H1 (cell line): ENCODE data around the gene C1QTNF7. TPM values are rescaled to one million over a fixed set of nuclear protein-coding genes. Genes with fewer than 3 reads are reported as not detected.

Experiments used
- CTCF ChIA-PET: fragments of 300-600 bp; sonication (Branson Sonifier 250); formaldehyde crosslinking; loops from one replicate; lab custom pipeline; 2021; ENCODE audit not compliant: partially characterized antibody; lab: Charles Lee
- POLR2A ChIA-PET: fragments of 300-600 bp; sonication (Branson Sonifier 250); formaldehyde crosslinking; loops from one replicate; lab custom pipeline; 2021; ENCODE audit warnings: inconsistent platforms; ENCODE audit not compliant: partially characterized antibody; lab: Charles Lee
- DNase-seq, 2 experiments: peaks; one replicate each; pipeline versions ENCODE4 v3.0.0 to v3.0.0-alpha.2; 2010 to 2022; ENCODE audit warnings: low spot score in 2 of 2, low read depth in 1 of 2, mixed read lengths in 1 of 2
- FAIRE-seq: peaks from 2 replicates; lab custom pipeline; 2011; peaks lifted over from hg19 to GRCh38; lab: Jason Lieb, UNC
- H2AFZ ChIP-seq: 2 replicates; pipeline ENCODE4 v1.8.1; 2012; ENCODE audit warnings: low read length, inconsistent platforms
- H2AK5ac ChIP-seq: 2 replicates; pipeline ENCODE4 v1.6.1; 2013; ENCODE audit warnings: low read depth, low read length
- H2BK120ac ChIP-seq: replicated peaks from 2 replicates; pipeline ENCODE3; 2013; ENCODE audit warnings: low read depth, low read length, inconsistent platforms
- H2BK12ac ChIP-seq: 2 replicates; pipeline ENCODE4 v1.6.1; 2013; ENCODE audit warnings: low read depth, low read length
- H2BK15ac ChIP-seq: 2 replicates; pipeline ENCODE4 v1.6.1; 2013; ENCODE audit warnings: low read length
- H2BK20ac ChIP-seq: 2 replicates; pipeline ENCODE4 v1.6.1; 2013; ENCODE audit warnings: low read length
- H2BK5ac ChIP-seq: 2 replicates; pipeline ENCODE4 v1.6.1; 2013; ENCODE audit warnings: low read depth, low read length
- H3K14ac ChIP-seq: 2 replicates; pipeline ENCODE4 v1.6.1; 2013; ENCODE audit warnings: inconsistent platforms; ENCODE audit not compliant: insufficient read length
- H3K18ac ChIP-seq: 2 replicates; pipeline ENCODE4 v1.6.1; 2013; ENCODE audit warnings: low read length; ENCODE audit errors: extremely low read depth
- H3K23ac ChIP-seq: 2 replicates; pipeline ENCODE4 v1.6.1; 2013; ENCODE audit warnings: inconsistent platforms; ENCODE audit not compliant: insufficient read length
- H3K23me2 ChIP-seq: 2 replicates; pipeline ENCODE4 v1.6.1; 2013; ENCODE audit warnings: low read depth, low read length
- H3K27ac ChIP-seq: 2 replicates; pipeline ENCODE4 v1.6.1; 2011; ENCODE audit warnings: low read depth, low read length, inconsistent platforms
- H3K27me3 ChIP-seq, 4 experiments: replicated peaks in 1 of 4; 1 replicate in 1 of 4; 2 replicates in 3 of 4; pipeline versions ENCODE4 v1.6.1 to v1.8.1; 2011 to 2013; ENCODE audit warnings: low read length in 3 of 4, mild to moderate bottlenecking in 3 of 4, inconsistent platforms in 2 of 4, mixed read lengths in 2 of 4, moderate library complexity in 1 of 4; ENCODE audit not compliant: control insufficient read depth in 3 of 4, insufficient read depth in 3 of 4; ENCODE audit errors: extremely low read depth in 1 of 4
- H3K36me3 ChIP-seq, 4 experiments: 2 replicates each; pipeline versions ENCODE4 v1.6.1 to v1.8.1; 2011 to 2013; ENCODE audit warnings: mild to moderate bottlenecking in 4 of 4, low read length in 3 of 4, moderate library complexity in 2 of 4, control low read depth in 1 of 4, inconsistent platforms in 1 of 4; ENCODE audit not compliant: insufficient read depth in 4 of 4, control insufficient read depth in 2 of 4
- H3K4ac ChIP-seq: replicated peaks from 2 replicates; pipeline ENCODE3; 2013; ENCODE audit warnings: low read length, low read depth, mixed read lengths, inconsistent platforms; ENCODE audit not compliant: insufficient read length
- H3K4me1 ChIP-seq, 4 experiments: replicated peaks in 1 of 4; 1 replicate in 1 of 4; 2 replicates in 3 of 4; pipeline versions ENCODE4 v1.6.1 to v1.8.1; 2011 to 2013; ENCODE audit warnings: low read length in 3 of 4, inconsistent platforms in 2 of 4, mixed read lengths in 1 of 4; ENCODE audit not compliant: insufficient read depth in 4 of 4, control insufficient read depth in 3 of 4
- H3K4me2 ChIP-seq, 2 experiments: 2 replicates each; pipeline versions ENCODE4 v1.6.1 to v1.8.1; 2011 to 2013; ENCODE audit warnings: low read depth in 2 of 2, low read length in 2 of 2, control low read depth in 1 of 2, inconsistent platforms in 1 of 2, mild to moderate bottlenecking in 1 of 2; ENCODE audit not compliant: insufficient read depth in 1 of 2
- H3K4me3 ChIP-seq, 4 experiments: fragments of 200-600, 300-600 bp in 1 of 4; sonication (generic), shearing (Covaris generic), sonication (Bioruptor Twin) in 1 of 4; 2 replicates each; pipeline versions ENCODE4 v1.5.1 to v1.8.1; 2011 to 2016; ENCODE audit warnings: low read length in 4 of 4, low read depth in 3 of 4, control low read depth in 2 of 4, inconsistent platforms in 2 of 4, mild to moderate bottlenecking in 2 of 4, mixed read lengths in 1 of 4, moderate library complexity in 1 of 4; ENCODE audit not compliant: insufficient read depth in 2 of 4; ENCODE audit errors: extremely low read depth in 1 of 4
- H3K56ac ChIP-seq: replicated peaks from 2 replicates; pipeline ENCODE3; 2013; ENCODE audit warnings: low read depth, mild to moderate bottlenecking, mixed read lengths, low read length, inconsistent platforms; ENCODE audit not compliant: insufficient read length
- H3K79me1 ChIP-seq: 2 replicates; pipeline ENCODE4 v1.6.1; 2013; ENCODE audit warnings: low read depth, low read length, control low read depth
- H3K79me2 ChIP-seq, 2 experiments: 2 replicates each; pipeline versions ENCODE4 v1.6.1 to v1.8.1; 2012 to 2013; ENCODE audit warnings: low read length in 2 of 2, mild to moderate bottlenecking in 2 of 2, inconsistent platforms in 1 of 2; ENCODE audit not compliant: insufficient read depth in 2 of 2, control insufficient read depth in 1 of 2
- H3K9ac ChIP-seq, 4 experiments: replicated peaks in 1 of 4; 1 replicate in 1 of 4; 2 replicates in 3 of 4; pipeline versions ENCODE4 v1.6.1 to v1.8.1; 2011 to 2013; ENCODE audit warnings: low read depth in 3 of 4, low read length in 3 of 4, control low read depth in 2 of 4, mild to moderate bottlenecking in 2 of 4, moderate library complexity in 2 of 4, inconsistent platforms in 1 of 4; ENCODE audit errors: extremely low read depth in 1 of 4
- H3K9me3 ChIP-seq, 2 experiments: 2 replicates each; pipeline versions ENCODE4 v1.6.1 to v1.8.1; 2012 to 2013; ENCODE audit warnings: mild to moderate bottlenecking in 2 of 2, moderate library complexity in 2 of 2, control low read depth in 1 of 2, inconsistent platforms in 1 of 2, low read depth in 1 of 2, low read length in 1 of 2, mixed read lengths in 1 of 2; ENCODE audit not compliant: insufficient read depth in 2 of 2
- H4K20me1 ChIP-seq, 2 experiments: replicated peaks in 1 of 2; 2 replicates each; pipeline versions ENCODE3 to v1.8.1; 2011 to 2013; ENCODE audit warnings: inconsistent platforms in 2 of 2, low read length in 2 of 2, mild to moderate bottlenecking in 1 of 2; ENCODE audit not compliant: insufficient read depth in 2 of 2, control insufficient read depth in 1 of 2
- H4K5ac ChIP-seq: 2 replicates; pipeline ENCODE4 v1.6.1; 2013; ENCODE audit warnings: low read length, low read depth, mixed read lengths, inconsistent platforms; ENCODE audit not compliant: insufficient read length
- H4K8ac ChIP-seq: 2 replicates; pipeline ENCODE4 v1.8.0; 2013; ENCODE audit warnings: mild to moderate bottlenecking, moderate library complexity, low read length, inconsistent platforms; ENCODE audit not compliant: insufficient read depth; ENCODE audit errors: extremely low read depth
- H4K91ac ChIP-seq: replicated peaks from 2 replicates; pipeline ENCODE3; 2013; ENCODE audit warnings: low read length, mixed read lengths, inconsistent platforms; ENCODE audit not compliant: insufficient read length
- CHD2 ChIP-seq: IDR thresholded peaks from 2 replicates; pipeline ENCODE4 v1.6.1; 2012; ENCODE audit warnings: low read length, improper control_type of control experiment
- CREB1 ChIP-seq: IDR thresholded peaks from 2 replicates; pipeline ENCODE4 v1.6.1; 2012; ENCODE audit warnings: inconsistent platforms
- GABPA ChIP-seq: IDR thresholded peaks from 2 replicates; pipeline ENCODE4 v1.6.1; 2011; ENCODE audit warnings: mild to moderate bottlenecking, low read length, moderate library complexity, borderline replicate concordance; ENCODE audit not compliant: insufficient read depth
- JUN ChIP-seq: IDR thresholded peaks from 2 replicates; pipeline ENCODE4 v1.6.1; 2011; ENCODE audit warnings: low read depth, mild to moderate bottlenecking, improper control_type of control experiment, low read length
- SAP30 ChIP-seq: fragments of 300-600 bp; sonication (generic); IDR thresholded peaks from 2 replicates; pipeline ENCODE4 v1.7.1; 2012; ENCODE audit warnings: low read length, moderate library complexity, mild to moderate bottlenecking, inconsistent platforms; ENCODE audit not compliant: insufficient read depth, insufficient replicate concordance
- SIX5 ChIP-seq: IDR thresholded peaks from 2 replicates; pipeline ENCODE4 v1.6.1; 2011; ENCODE audit warnings: mild to moderate bottlenecking, low read depth, low read length
- SRF ChIP-seq: IDR thresholded peaks from 2 replicates; pipeline ENCODE4 v1.6.1; 2011; ENCODE audit warnings: mild to moderate bottlenecking, low read depth, low read length, moderate library complexity
- TBP ChIP-seq: IDR thresholded peaks from 2 replicates; pipeline ENCODE4 v1.6.1; 2011; ENCODE audit warnings: low read depth, low read length, improper control_type of control experiment
- TCF12 ChIP-seq: IDR thresholded peaks from 2 replicates; pipeline ENCODE4 v1.6.1; 2011; ENCODE audit warnings: low read depth, mild to moderate bottlenecking, low read length
- TEAD4 ChIP-seq: IDR thresholded peaks from 2 replicates; pipeline ENCODE4 v1.6.1; 2012; ENCODE audit warnings: low read depth, low read length, inconsistent platforms, mixed read lengths
- WGBS, 2 experiments: shearing (Covaris generic) in 1 of 2; methylation state at CpG; one replicate each; pipeline versions ENCODE4 v1.1.6 to v1.1.7; 2013 to 2015; ENCODE audit warnings: low lambda C conversion rate in 2 of 2, mixed read lengths in 2 of 2, inconsistent platforms in 1 of 2, low coverage in 1 of 2, missing lambda C conversion rate in 1 of 2; ENCODE audit not compliant: insufficient replicate concordance in 2 of 2, insufficient coverage in 1 of 2, insufficient read length in 1 of 2; ENCODE audit errors: extremely low coverage in 1 of 2, missing lambda C conversion rate in 1 of 2; 5-methylcytosine and 5-hydroxymethylcytosine counted together
- polyA plus RNA-seq, 7 experiments: library from polyadenylated mRNA; depleted of rRNA in 3 of 7; stranded (reverse) in 5 of 7; unstranded in 2 of 7; fragments of >200 nt in 5 of 7; fragments of 200-250 nt in 2 of 7; gene quantifications; 1 replicate in 5 of 7; 2 replicates in 1 of 7; 4 replicates in 1 of 7; pipeline versions ENCODE4 v1.2.1 to v1.2.3, GENCODE V29; 2011 to 2013; ENCODE audit warnings: missing spikeins in 2 of 7, mixed read lengths in 2 of 7
- total RNA-seq: library from RNA; stranded (reverse); fragmentation: NEBNext Ultra II Directional; extraction: Animal tissue kit (Norgen Biotek cat#: 25700); gene quantifications from 2 replicates; pipeline ENCODE4 v1.2.1, GENCODE V29; 2021

C1QTNF7 gene
- total and polyA plus RNA-seq, 2 of the 8 experiments (the other 6 are each of a cell fraction or from before 2014, with no cell fraction given), result not detected

DNA sequence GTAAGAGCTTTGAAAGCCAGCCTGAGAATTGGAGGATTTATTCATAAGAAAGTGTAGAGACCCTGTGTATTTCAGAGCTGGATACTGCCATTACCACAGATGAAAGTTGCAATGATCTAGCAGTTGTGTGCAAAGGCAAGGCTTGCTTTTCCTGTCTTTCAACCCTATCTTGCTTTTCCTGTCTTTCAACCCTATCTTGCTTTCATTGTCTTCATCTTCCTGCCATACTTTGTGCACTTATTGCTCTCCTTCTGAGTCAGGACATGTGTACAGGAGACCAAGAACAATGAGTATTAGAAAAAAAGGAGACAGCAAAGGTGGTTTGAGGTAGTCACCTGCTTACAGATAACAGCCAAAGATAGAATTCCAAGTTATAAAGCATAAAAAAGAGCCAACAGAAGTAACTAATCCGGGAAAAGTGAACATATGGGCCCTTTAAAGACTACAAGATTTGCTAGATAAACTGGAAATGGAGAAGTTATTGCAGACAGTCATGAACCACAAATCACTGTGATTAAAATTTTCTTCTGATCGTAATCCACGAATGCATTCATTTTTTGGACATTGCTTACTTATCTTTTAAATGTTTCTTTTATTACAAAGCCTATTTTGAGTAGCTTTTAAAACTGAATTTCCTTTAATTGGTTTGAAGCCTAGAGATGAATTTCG lies 17.2 kb downstream of the C1QTNF7 start:
- 94% methylated on average over 4 of the region's 4 CpGs; no CpG with 5 or more reads in 1 of the 2 experiments for WGBS, 2 experiments
- FAIRE-seq, result no peak
- no peak overlapping the region for H3K27ac ChIP-seq
- TF ChIP-seq CHD2 (no peak), SAP30 (no peak), SIX5 (no peak), TCF12 (no peak), GABPA (no peak), CREB1 (no peak), TEAD4 (no peak), SRF (no peak), TBP (no peak), JUN (no peak)

More for the DNA sequence above, 17.2 kb downstream of the C1QTNF7 start:
- no peak overlapping the region for H2BK12ac ChIP-seq
- H3K9ac ChIP-seq, result no peak overlapping the region
- ChIA-PET POLR2A (no interaction called here), CTCF (interaction anchor here (1.1 kb wide), 1 partner anchor 13 kb away, joined by 6 read pairs; no protein-coding TSS in a partner anchor)
- H3K9me3 ChIP-seq, result peaks cover 0 to 3% of the 10 kb centered on the region in 2 experiments; a peak in 2 of 4 replicates
- no peak overlapping the region for H2BK120ac ChIP-seq
- no peak overlapping the region for H2AFZ ChIP-seq
- no peak overlapping the region for H3K4ac ChIP-seq
- no peak overlapping the region for H4K5ac ChIP-seq
- no peaks in the 10 kb centered on the region for H3K36me3 ChIP-seq
- H3K4me1 ChIP-seq, result no peaks in the 10 kb centered on the region
- H3K79me1 ChIP-seq, result no peaks in the 10 kb centered on the region
- H3K14ac ChIP-seq, result no peak overlapping the region
- no peaks in the 10 kb centered on the region for H3K27me3 ChIP-seq
- H3K56ac ChIP-seq, result no peak overlapping the region
- H3K23me2 ChIP-seq, result no peaks in the 10 kb centered on the region; the same call in 1 of the 2 replicates
- H3K79me2 ChIP-seq, result no peaks in the 10 kb centered on the region
- H2BK15ac ChIP-seq, result no peak overlapping the region
- H4K8ac ChIP-seq, result no peak overlapping the region
- H3K4me2 ChIP-seq, result no peak overlapping the region
- no peak overlapping the region for H3K23ac ChIP-seq
- no peaks in the 10 kb centered on the region for H4K20me1 ChIP-seq
- no peak overlapping the region for H2BK20ac ChIP-seq
- DNase-seq, result no peak
- no peak overlapping the region for H3K18ac ChIP-seq
- no peak overlapping the region for H2BK5ac ChIP-seq
- H4K91ac ChIP-seq, result no peak overlapping the region
- no peak overlapping the region for H3K4me3 ChIP-seq
- H2AK5ac ChIP-seq, result no peak overlapping the region
